Colon (tissue), 2 donors: ENCODE data around the gene PUM2.
"Not testable (repeated sequence)": the region's sequence is repeated elsewhere in the genome, so short reads cannot be mapped to it uniquely, and the experiment has no call there.

Experiments
- FAIRE-seq: peaks from 2 replicates; lab custom pipeline; 2012; peaks lifted over from hg19 to GRCh38; lab: Jason Lieb, UNC
- donor health status: control.
- donor health status: control.

The PUM2 gene

GRCh38 chr2:20370191-20370590 is 19.5 kb upstream of the PUM2 start:
- FAIRE-seq = no peak

- FAIRE-seq = no peak
These were observed 18.7 kb upstream of the PUM2 start for GRCh38 chr2:20369366-20369765.

GRCh38 chr2:20368706-20369105 is 18.1 kb upstream of the PUM2 start:
- FAIRE-seq = no peak

- not testable (repeated sequence) for FAIRE-seq
These were observed 17.3 kb upstream of the PUM2 start for GRCh38 chr2:20367929-20368328.

- no peak for FAIRE-seq
These were observed 16.1 kb upstream of the PUM2 start for GRCh38 chr2:20366672-20367116.

- no peak for FAIRE-seq
These were observed 14.7 kb upstream of the PUM2 start for GRCh38 chr2:20365249-20365817.

GRCh38 chr2:20363578-20363977 is 12.9 kb upstream of the PUM2 start:
- FAIRE-seq = no peak

- FAIRE-seq = no peak
These were observed 12.2 kb upstream of the PUM2 start for GRCh38 chr2:20362701-20363435.

- no peak for FAIRE-seq
These were observed 11.2 kb upstream of the PUM2 start for GRCh38 chr2:20361893-20362292.

- no peak for FAIRE-seq
These were observed 8.5 kb upstream of the PUM2 start for GRCh38 chr2:20359096-20359495.

- FAIRE-seq = no peak
These were observed 7.2 kb upstream of the PUM2 start for GRCh38 chr2:20357638-20358389.

- no peak for FAIRE-seq
These were observed 5.4 kb upstream of the PUM2 start for GRCh38 chr2:20356042-20356441.

- FAIRE-seq = no peak
These were observed 4.5 kb upstream of the PUM2 start for GRCh38 chr2:20355131-20355530.

GRCh38 chr2:20353241-20353992 is 2.8 kb upstream of the PUM2 start:
- FAIRE-seq = no peak

- FAIRE-seq = no peak
These were observed 2.1 kb upstream of the PUM2 start for GRCh38 chr2:20352581-20353216.

GRCh38 chr2:20352230-20352578 is 1.6 kb upstream of the PUM2 start:
- no peak for FAIRE-seq

GRCh38 chr2:20351555-20352229 is 1.0 kb upstream of the PUM2 start:
- FAIRE-seq = no peak

- no peak for FAIRE-seq
These were observed 467 bp downstream of the PUM2 start for GRCh38 chr2:20350041-20350712.

- no peak for FAIRE-seq
These were observed 1.1 kb downstream of the PUM2 start for GRCh38 chr2:20349513-20349921.

GRCh38 chr2:20348542-20348941 is 2.1 kb downstream of the PUM2 start:
- no peak for FAIRE-seq
